HEK293 (cell line): Measurements from ENCODE around the gene TERC.

Source experiments
- CTCF ChIA-PET: fragments of 350-600 bp; formaldehyde crosslinking; extraction: SDS; loops from one replicate; lab custom pipeline; 2021; ENCODE audit warnings: antibody characterized with exemption; lab: Yijun Ruan, JAX
- POLR2A ChIA-PET: fragments of 300-600 bp; formaldehyde crosslinking; extraction: SDS; loops from one replicate; lab custom pipeline; 2020; ENCODE audit warnings: antibody characterized with exemption, inconsistent platforms; lab: Yijun Ruan, JAX
- H3K27ac ChIP-seq: fragments of 200-500 bp; sonication (Bioruptor generic); 2 replicates; pipeline ENCODE4 v1.5.1; 2014; ENCODE audit warnings: low read depth, low read length, control low read depth, inconsistent platforms; ENCODE audit errors: extremely low read depth
- H3K36me3 ChIP-seq, 2 experiments: fragments of 200-500 bp in 1 of 2; sonication (Bioruptor generic) in 1 of 2; 1 replicate in 1 of 2; 2 replicates in 1 of 2; pipeline ENCODE4 v1.5.1; 2014 to 2017; ENCODE audit warnings: inconsistent platforms in 2 of 2, low read length in 2 of 2; ENCODE audit not compliant: control insufficient read depth in 2 of 2, insufficient read depth in 1 of 2
- H3K4me1 ChIP-seq: fragments of 200-500 bp; sonication (Bioruptor generic); 2 replicates; pipeline ENCODE4 v1.5.1; 2014; ENCODE audit warnings: mild to moderate bottlenecking, low read length, inconsistent platforms; ENCODE audit not compliant: control insufficient read depth, insufficient read depth
- H3K4me3 ChIP-seq: 2 replicates; pipeline ENCODE4 v1.5.1; 2011; ENCODE audit warnings: low read depth, mild to moderate bottlenecking, control low read depth, low read length, moderate library complexity
- H3K9me3 ChIP-seq: fragments of 200-500 bp; sonication (Bioruptor generic); 2 replicates; pipeline ENCODE4 v1.5.1; 2014; ENCODE audit warnings: low read depth, low read length, inconsistent platforms; ENCODE audit not compliant: control insufficient read depth, insufficient read depth
- GLIS1 ChIP-seq: fragments of 450-650 bp; formaldehyde crosslinking; IDR thresholded peaks from 2 replicates; pipeline ENCODE4 v1.5.1; 2016; ENCODE audit warnings: missing biosample characterization, missing genetic modification characterization
- KLF8 ChIP-seq: fragments of 450-650 bp; formaldehyde crosslinking; IDR thresholded peaks from 2 replicates; pipeline ENCODE4 v1.5.1; 2016; ENCODE audit warnings: missing biosample characterization, missing genetic modification characterization
- RBAK ChIP-seq: fragments of 450-650 bp; formaldehyde crosslinking; IDR thresholded peaks from 2 replicates; pipeline ENCODE4 v1.5.1; 2016; ENCODE audit warnings: missing biosample characterization, missing genetic modification characterization
- SP2 ChIP-seq: fragments of 450-650 bp; formaldehyde crosslinking; IDR thresholded peaks from 2 replicates; pipeline ENCODE4 v1.5.1; 2016; ENCODE audit warnings: missing biosample characterization, missing genetic modification characterization
- YY1 ChIP-seq: fragments of 450-650 bp; formaldehyde crosslinking; IDR thresholded peaks from 2 replicates; pipeline ENCODE4 v1.5.1; 2018; ENCODE audit warnings: missing biosample characterization, missing genetic modification characterization
- ZBTB8A ChIP-seq: fragments of 450-650 bp; formaldehyde crosslinking; IDR thresholded peaks from 2 replicates; pipeline ENCODE4 v1.5.1; 2016; ENCODE audit warnings: missing biosample characterization, missing genetic modification characterization
- ZNF16 ChIP-seq: fragments of 450-650 bp; formaldehyde crosslinking; IDR thresholded peaks from 2 replicates; pipeline ENCODE4 v1.5.1; 2016; ENCODE audit warnings: low read depth, missing biosample characterization, missing genetic modification characterization
- ZNF2 ChIP-seq: fragments of 450-650 bp; formaldehyde crosslinking; IDR thresholded peaks from 2 replicates; pipeline ENCODE4 v1.5.1; 2016; ENCODE audit warnings: missing biosample characterization, missing genetic modification characterization
- ZNF221 ChIP-seq: fragments of 450-650 bp; formaldehyde crosslinking; IDR thresholded peaks from 2 replicates; pipeline ENCODE4 v1.5.1; 2017; ENCODE audit warnings: missing biosample characterization, missing genetic modification characterization, borderline replicate concordance
- ZNF366 ChIP-seq: fragments of 450-650 bp; formaldehyde crosslinking; conservative IDR thresholded peaks from 2 replicates; pipeline ENCODE4 v1.5.1; 2016; ENCODE audit warnings: missing biosample characterization, missing genetic modification characterization
- ZNF394 ChIP-seq: fragments of 450-650 bp; formaldehyde crosslinking; IDR thresholded peaks from 2 replicates; pipeline ENCODE4 v1.5.1; 2016; ENCODE audit warnings: missing biosample characterization, missing genetic modification characterization, mild to moderate bottlenecking, moderate library complexity, borderline replicate concordance
- ZNF558 ChIP-seq: fragments of 450-650 bp; formaldehyde crosslinking; IDR thresholded peaks from 2 replicates; pipeline ENCODE4 v1.5.1; 2016; ENCODE audit warnings: missing biosample characterization, missing genetic modification characterization
- ZNF623 ChIP-seq: fragments of 450-650 bp; formaldehyde crosslinking; IDR thresholded peaks from 2 replicates; pipeline ENCODE4 v1.5.1; 2016; ENCODE audit warnings: missing biosample characterization, missing genetic modification characterization
- ZNF629 ChIP-seq: fragments of 450-650 bp; formaldehyde crosslinking; IDR thresholded peaks from 2 replicates; pipeline ENCODE4 v1.5.1; 2017; ENCODE audit warnings: missing biosample characterization, missing genetic modification characterization
- ZNF837 ChIP-seq: fragments of 450-650 bp; formaldehyde crosslinking; IDR thresholded peaks from 2 replicates; pipeline ENCODE4 v1.5.1; 2016; ENCODE audit warnings: missing biosample characterization, missing genetic modification characterization
- TF ChIP-seq, protein P1 (sequence below): fragments of 450-650 bp; formaldehyde crosslinking; IDR thresholded peaks from 2 replicates; pipeline ENCODE4 v1.5.1; 2016; ENCODE audit warnings: missing biosample characterization, missing genetic modification characterization, low read depth
- TF ChIP-seq, protein P2 (sequence below): fragments of 450-650 bp; formaldehyde crosslinking; IDR thresholded peaks from 2 replicates; pipeline ENCODE4 v1.5.1; 2017; ENCODE audit warnings: missing biosample characterization, missing genetic modification characterization
- TF ChIP-seq, protein P3 (sequence below): fragments of 450-650 bp; formaldehyde crosslinking; IDR thresholded peaks from 2 replicates; pipeline ENCODE4 v1.5.1; 2016; ENCODE audit warnings: missing biosample characterization, missing genetic modification characterization
- TF ChIP-seq, protein P4 (sequence below): fragments of 450-650 bp; formaldehyde crosslinking; conservative IDR thresholded peaks from 2 replicates; pipeline ENCODE4 v1.5.1; 2016; ENCODE audit warnings: low read depth, missing biosample characterization, missing genetic modification characterization
- TF ChIP-seq, protein P5 (sequence below): fragments of 450-650 bp; formaldehyde crosslinking; IDR thresholded peaks from 2 replicates; pipeline ENCODE4 v1.5.1; 2017; ENCODE audit warnings: missing biosample characterization, mild to moderate bottlenecking, missing genetic modification characterization, moderate library complexity

Gene TERC

DNA sequence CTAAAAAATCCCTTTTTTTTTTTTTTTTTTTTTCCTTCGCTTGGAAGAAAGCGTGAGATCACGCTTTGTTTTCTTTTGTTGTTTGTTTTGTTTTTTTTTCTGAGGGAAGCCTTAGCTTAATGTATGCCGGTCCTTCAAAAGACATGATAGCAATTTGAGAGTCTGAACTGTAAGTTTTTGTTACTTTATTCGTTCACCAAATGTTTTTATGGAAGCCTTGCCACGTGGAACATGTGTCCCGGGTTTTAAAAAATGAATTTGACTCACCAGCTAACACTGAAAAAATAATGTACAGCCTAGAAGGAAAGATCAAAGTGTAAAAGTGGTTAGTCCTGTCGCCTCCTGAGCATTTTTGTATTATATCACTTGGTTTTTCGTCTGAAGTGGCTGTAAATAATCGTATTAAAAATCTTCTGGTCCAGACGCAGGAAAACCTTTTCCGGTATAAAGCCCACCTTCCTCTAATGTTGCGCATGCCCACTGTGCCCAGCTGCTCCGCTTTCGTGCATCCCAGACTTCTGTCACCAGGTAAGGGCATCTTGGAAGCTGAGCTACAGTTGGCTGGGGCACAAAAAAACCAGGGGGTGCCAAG lies 7.5 kb upstream of the TERC start (continued):
- TF ChIP-seq, protein P1, sequence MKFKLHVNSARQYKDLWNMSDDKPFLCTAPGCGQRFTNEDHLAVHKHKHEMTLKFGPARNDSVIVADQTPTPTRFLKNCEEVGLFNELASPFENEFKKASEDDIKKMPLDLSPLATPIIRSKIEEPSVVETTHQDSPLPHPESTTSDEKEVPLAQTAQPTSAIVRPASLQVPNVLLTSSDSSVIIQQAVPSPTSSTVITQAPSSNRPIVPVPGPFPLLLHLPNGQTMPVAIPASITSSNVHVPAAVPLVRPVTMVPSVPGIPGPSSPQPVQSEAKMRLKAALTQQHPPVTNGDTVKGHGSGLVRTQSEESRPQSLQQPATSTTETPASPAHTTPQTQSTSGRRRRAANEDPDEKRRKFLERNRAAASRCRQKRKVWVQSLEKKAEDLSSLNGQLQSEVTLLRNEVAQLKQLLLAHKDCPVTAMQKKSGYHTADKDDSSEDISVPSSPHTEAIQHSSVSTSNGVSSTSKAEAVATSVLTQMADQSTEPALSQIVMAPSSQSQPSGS, result peak; percentile 43; the same call in 1 of the 2 replicates
- 0 out of 2 replicates have a peak, but pooled peaks have one; percentile 28 for TF ChIP-seq ZNF623 (tag by site-specific recombination)
- TF ChIP-seq ZNF394 (tag by site-specific recombination), result no peak
- TF ChIP-seq ZNF558 (tag by site-specific recombination), result peak; percentile 58; the same call in 1 of the 2 replicates
- 0 out of 2 replicates have a peak, but pooled peaks have one; percentile 31 for TF ChIP-seq KLF8 (tag by site-specific recombination)
- 0 out of 2 replicates have a peak, but pooled peaks have one; percentile 15 for TF ChIP-seq ZNF366 (tag by site-specific recombination)
- TF ChIP-seq SP2 (tag by site-specific recombination), result peak; percentile 13; the same call in 1 of the 2 replicates
- TF ChIP-seq, protein P2, sequence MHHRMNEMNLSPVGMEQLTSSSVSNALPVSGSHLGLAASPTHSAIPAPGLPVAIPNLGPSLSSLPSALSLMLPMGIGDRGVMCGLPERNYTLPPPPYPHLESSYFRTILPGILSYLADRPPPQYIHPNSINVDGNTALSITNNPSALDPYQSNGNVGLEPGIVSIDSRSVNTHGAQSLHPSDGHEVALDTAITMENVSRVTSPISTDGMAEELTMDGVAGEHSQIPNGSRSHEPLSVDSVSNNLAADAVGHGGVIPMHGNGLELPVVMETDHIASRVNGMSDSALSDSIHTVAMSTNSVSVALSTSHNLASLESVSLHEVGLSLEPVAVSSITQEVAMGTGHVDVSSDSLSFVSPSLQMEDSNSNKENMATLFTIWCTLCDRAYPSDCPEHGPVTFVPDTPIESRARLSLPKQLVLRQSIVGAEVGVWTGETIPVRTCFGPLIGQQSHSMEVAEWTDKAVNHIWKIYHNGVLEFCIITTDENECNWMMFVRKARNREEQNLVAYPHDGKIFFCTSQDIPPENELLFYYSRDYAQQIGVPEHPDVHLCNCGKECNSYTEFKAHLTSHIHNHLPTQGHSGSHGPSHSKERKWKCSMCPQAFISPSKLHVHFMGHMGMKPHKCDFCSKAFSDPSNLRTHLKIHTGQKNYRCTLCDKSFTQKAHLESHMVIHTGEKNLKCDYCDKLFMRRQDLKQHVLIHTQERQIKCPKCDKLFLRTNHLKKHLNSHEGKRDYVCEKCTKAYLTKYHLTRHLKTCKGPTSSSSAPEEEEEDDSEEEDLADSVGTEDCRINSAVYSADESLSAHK, result no peak
- TF ChIP-seq ZNF837 (tag by site-specific recombination), result no peak
- peak; percentile 77; the same call in 1 of the 2 replicates for TF ChIP-seq ZNF629 (tag by site-specific recombination)
- TF ChIP-seq ZNF16 (tag by site-specific recombination), result no peak
- no peak for TF ChIP-seq RBAK (tag by site-specific recombination)
- peak; percentile 85 for TF ChIP-seq ZNF2 (tag by site-specific recombination)
- TF ChIP-seq, protein P3, sequence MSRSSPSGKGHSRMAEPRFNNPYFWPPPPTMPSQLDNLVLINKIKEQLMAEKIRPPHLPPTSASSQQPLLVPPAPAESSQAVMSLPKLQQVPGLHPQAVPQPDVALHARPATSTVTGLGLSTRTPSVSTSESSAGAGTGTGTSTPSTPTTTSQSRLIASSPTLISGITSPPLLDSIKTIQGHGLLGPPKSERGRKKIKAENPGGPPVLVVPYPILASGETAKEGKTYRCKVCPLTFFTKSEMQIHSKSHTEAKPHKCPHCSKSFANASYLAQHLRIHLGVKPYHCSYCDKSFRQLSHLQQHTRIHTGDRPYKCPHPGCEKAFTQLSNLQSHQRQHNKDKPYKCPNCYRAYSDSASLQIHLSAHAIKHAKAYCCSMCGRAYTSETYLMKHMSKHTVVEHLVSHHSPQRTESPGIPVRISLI (tag by site-specific recombination), result no peak; the same call in none of the 2 replicates
- TF ChIP-seq, protein P4, sequence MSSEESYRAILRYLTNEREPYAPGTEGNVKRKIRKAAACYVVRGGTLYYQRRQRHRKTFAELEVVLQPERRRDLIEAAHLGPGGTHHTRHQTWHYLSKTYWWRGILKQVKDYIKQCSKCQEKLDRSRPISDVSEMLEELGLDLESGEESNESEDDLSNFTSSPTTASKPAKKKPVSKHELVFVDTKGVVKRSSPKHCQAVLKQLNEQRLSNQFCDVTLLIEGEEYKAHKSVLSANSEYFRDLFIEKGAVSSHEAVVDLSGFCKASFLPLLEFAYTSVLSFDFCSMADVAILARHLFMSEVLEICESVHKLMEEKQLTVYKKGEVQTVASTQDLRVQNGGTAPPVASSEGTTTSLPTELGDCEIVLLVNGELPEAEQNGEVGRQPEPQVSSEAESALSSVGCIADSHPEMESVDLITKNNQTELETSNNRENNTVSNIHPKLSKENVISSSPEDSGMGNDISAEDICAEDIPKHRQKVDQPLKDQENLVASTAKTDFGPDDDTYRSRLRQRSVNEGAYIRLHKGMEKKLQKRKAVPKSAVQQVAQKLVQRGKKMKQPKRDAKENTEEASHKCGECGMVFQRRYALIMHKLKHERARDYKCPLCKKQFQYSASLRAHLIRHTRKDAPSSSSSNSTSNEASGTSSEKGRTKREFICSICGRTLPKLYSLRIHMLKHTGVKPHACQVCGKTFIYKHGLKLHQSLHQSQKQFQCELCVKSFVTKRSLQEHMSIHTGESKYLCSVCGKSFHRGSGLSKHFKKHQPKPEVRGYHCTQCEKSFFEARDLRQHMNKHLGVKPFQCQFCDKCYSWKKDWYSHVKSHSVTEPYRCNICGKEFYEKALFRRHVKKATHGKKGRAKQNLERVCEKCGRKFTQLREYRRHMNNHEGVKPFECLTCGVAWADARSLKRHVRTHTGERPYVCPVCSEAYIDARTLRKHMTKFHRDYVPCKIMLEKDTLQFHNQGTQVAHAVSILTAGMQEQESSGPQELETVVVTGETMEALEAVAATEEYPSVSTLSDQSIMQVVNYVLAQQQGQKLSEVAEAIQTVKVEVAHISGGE (tag by site-specific recombination), result no peak; the same call in 1 of the 2 replicates

DNA sequence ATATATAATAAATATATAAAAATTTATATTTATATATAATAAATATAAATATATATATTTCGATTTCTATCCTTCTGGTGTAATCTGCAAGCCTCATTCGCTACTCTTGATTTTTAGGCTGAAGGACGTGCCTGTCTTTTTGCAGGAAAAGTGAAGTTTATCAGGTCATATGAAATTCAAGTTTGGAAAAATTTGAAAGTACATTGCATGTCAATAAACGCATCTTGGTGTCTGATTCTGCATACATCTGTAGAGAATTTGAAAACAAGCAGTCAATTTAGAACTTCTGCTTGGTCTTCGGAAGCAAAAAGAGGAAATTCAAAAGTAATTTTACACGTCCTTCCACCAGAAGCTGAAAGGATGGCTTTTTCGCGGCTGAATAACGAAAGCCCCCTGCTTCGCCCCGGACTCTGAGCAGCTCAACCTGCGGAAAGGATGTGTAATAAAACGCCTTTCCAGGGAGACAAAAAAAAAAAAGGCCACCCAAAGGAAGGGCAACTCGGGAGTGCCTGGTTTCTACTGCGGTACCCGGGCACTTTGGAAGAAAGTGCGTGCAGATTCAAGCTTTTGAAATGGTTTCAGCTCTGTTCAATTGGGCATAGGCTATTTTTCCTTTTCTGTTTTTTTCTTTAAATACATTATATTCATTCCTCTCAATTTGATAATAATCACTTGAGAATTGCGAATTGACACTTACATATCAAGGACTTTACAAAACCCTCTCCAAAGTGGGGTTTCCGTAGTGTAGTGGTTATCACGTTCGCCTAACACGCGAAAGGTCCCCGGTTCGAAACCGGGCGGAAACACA lies 6.8 kb upstream of the TERC start:
- 0 out of 2 replicates have a peak overlapping the region, but pooled peaks have one; percentile 64 for H3K27ac ChIP-seq
- POLR2A ChIA-PET, result no interaction called here
- CTCF ChIA-PET, result interaction anchor here (0.7 kb wide), 1 partner anchor 63 kb away, joined by 3 read pairs; no protein-coding TSS in a partner anchor
- TF ChIP-seq ZNF221 (no peak), ZNF366 (tag by site-specific recombination) (peak; percentile 54; the same call in 1 of the 2 replicates), GLIS1 (tag by site-specific recombination) (0 out of 2 replicates have a peak, but pooled peaks have one; percentile 8), YY1 (tag by site-specific recombination) (no peak), ZBTB8A (tag by site-specific recombination) (peak; percentile 100)
- TF ChIP-seq, protein P5, sequence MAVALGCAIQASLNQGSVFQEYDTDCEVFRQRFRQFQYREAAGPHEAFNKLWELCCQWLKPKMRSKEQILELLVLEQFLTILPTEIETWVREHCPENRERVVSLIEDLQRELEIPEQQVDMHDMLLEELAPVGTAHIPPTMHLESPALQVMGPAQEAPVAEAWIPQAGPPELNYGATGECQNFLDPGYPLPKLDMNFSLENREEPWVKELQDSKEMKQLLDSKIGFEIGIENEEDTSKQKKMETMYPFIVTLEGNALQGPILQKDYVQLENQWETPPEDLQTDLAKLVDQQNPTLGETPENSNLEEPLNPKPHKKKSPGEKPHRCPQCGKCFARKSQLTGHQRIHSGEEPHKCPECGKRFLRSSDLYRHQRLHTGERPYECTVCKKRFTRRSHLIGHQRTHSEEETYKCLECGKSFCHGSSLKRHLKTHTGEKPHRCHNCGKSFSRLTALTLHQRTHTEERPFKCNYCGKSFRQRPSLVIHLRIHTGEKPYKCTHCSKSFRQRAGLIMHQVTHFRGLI (tag by site-specific recombination), result no peak

More for the DNA sequence above, 6.8 kb upstream of the TERC start:
- Histone ChIP-seq H3K36me3 (peaks cover 0 to 24% of the 10 kb centered on the region in 2 experiments), H3K4me3 (peak overlapping the region; percentile 93), H3K4me1 (no peaks in the 10 kb centered on the region), H3K9me3 (no peaks in the 10 kb centered on the region)
